ENCODE measurements around the gene CCS. TPM values are rescaled to one million over a fixed set of nuclear protein-coding genes. Genes with fewer than 3 reads are reported as not detected.
A peak's percentile ranks its signal among the peaks of the same experiment; 100 is the strongest.

The CCS gene
- total RNA-seq, 2 donors from 2014 or later = 31.2 to 41.4 TPM

- no peaks in the 10 kb centered on the region for H3K27me3 ChIP-seq
- H3K4me3 ChIP-seq = peak within 1 kb of the TSS; percentile 61
- H3K9me3 ChIP-seq = no peaks in the 10 kb centered on the region
- intact Hi-C loops (cut with DNase I) = no loop called here
- H3K4me1 ChIP-seq = peaks cover 16% of the 10 kb centered on the region
- H3K9ac ChIP-seq (ENCODE audit: low read depth in 2 of 2, low read length in 2 of 2) = peak within 1 kb of the TSS; percentile 98 to 99
- peak within 1 kb of the TSS; percentile 88 for H3K27ac ChIP-seq
- DNase-seq = peak; percentile 99
- no peaks in the 10 kb centered on the region for H3K36me3 ChIP-seq
- no peak for TF ChIP-seq CTCF (IDR thresholded peaks at IDR 0.05)
Observed at GRCh38 chr11:66616379-66617154, 23.6 kb downstream of the CCS start, which contains the start of gene RBM14. TSS of gene RBM14 (plus strand) at chr11:66616630. CDS start at chr11:66616721, 91 bp downstream.

- H3K36me3 ChIP-seq = no peaks in the 10 kb centered on the region
- intact Hi-C loops (cut with DNase I) = no loop called here
- H3K27me3 ChIP-seq = no peaks in the 10 kb centered on the region
- peak overlapping the region; percentile 61 for H3K4me3 ChIP-seq
- TF ChIP-seq CTCF (IDR thresholded peaks at IDR 0.05) = no peak
- DNase-seq = no peak
- H3K9ac ChIP-seq (ENCODE audit: low read depth in 2 of 2, low read length in 2 of 2) = peak overlapping the region; percentile 98 to 99
- peaks cover 16% of the 10 kb centered on the region for H3K4me1 ChIP-seq
- H3K27ac ChIP-seq = peak overlapping the region; percentile 88
- no peaks in the 10 kb centered on the region for H3K9me3 ChIP-seq
Observed at GRCh38 chr11:66617155-66617834, 24.3 kb downstream of the CCS start.

GRCh38 chr11:66619080-66619554, 26.1 kb downstream of the CCS start:
- Histone ChIP-seq H3K27ac (peak overlapping the region; percentile 88), H3K9ac (ENCODE audit: low read depth in 2 of 2, low read length in 2 of 2) (peak overlapping the region in 1 of 2 donors; percentile 99), H3K27me3 (no peaks in the 10 kb centered on the region), H3K4me1 (peaks cover 16% of the 10 kb centered on the region), H3K4me3 (peak overlapping the region; percentile 61), H3K36me3 (no peaks in the 10 kb centered on the region), H3K9me3 (no peaks in the 10 kb centered on the region)
- no peak for TF ChIP-seq CTCF (IDR thresholded peaks at IDR 0.05)
- DNase-seq = no peak
- intact Hi-C loops (cut with DNase I) = no loop called here

- Histone ChIP-seq H3K27ac (no peak overlapping the region), H3K4me3 (no peak overlapping the region), H3K4me1 (peaks cover 7% of the 10 kb centered on the region), H3K9me3 (no peaks in the 10 kb centered on the region), H3K27me3 (no peaks in the 10 kb centered on the region), H3K9ac (ENCODE audit: low read depth in 2 of 2, low read length in 2 of 2) (no peak overlapping the region), H3K36me3 (peaks cover 36% of the 10 kb centered on the region)
- DNase-seq = no peak
- intact Hi-C loops (cut with DNase I) = no loop called here
- TF ChIP-seq CTCF (IDR thresholded peaks at IDR 0.05) = no peak
Observed at GRCh38 chr11:66624450-66624849, 31.5 kb downstream of the CCS start.

GRCh38 chr11:66625041-66625751, 32.2 kb downstream of the CCS start:
- peaks cover 7% of the 10 kb centered on the region for H3K4me1 ChIP-seq
- H3K4me3 ChIP-seq = no peak overlapping the region
- no peak for TF ChIP-seq CTCF (IDR thresholded peaks at IDR 0.05)
- peaks cover 36% of the 10 kb centered on the region for H3K36me3 ChIP-seq
- no peak overlapping the region for H3K9ac ChIP-seq (ENCODE audit: low read depth in 2 of 2, low read length in 2 of 2)
- intact Hi-C loops (cut with DNase I) = no loop called here
- H3K27me3 ChIP-seq = no peaks in the 10 kb centered on the region
- H3K9me3 ChIP-seq = no peaks in the 10 kb centered on the region
- no peak for DNase-seq
- no peak overlapping the region for H3K27ac ChIP-seq
